ENCODE data around the gene RNF130. TPM values are rescaled to one million over a fixed set of nuclear protein-coding genes. Genes with fewer than 3 reads are reported as not detected.
"Not testable (repeated sequence)": the region's sequence is repeated elsewhere in the genome, so short reads cannot be mapped to it uniquely, and the experiment has no call there.

The RNF130 gene
- total RNA-seq, 2 experiments from 2014 or later, result 10.7 to 11.5 TPM

DNA sequence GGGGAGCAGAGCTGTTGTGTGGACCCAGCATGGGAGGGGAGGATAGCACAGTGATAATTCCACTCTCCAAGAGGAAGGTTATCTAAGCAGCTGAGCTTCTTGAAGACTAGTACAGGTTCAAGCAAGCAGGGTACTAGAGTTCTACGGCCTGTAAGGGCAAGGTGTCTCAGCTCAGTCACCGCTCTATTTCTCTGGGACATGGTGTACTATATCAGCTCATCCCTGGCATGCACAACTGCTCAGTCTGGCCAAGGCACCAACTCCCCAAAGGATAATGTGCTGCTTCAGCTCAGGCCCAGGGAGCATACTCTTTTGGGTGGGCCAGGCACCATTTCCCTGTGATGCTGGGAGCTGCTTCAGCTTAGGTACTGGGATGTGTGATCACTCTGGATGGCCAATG lies 69.8 kb downstream of the RNF130 start:
- no peak overlapping the region for H3K27ac Mint-ChIP-seq
- peaks cover under 1% of the 10 kb centered on the region for H3K9me3 Mint-ChIP-seq
- POLR2A ChIA-PET, result interaction anchor here (0.6 kb wide), 1 partner anchor 438 kb away, joined by 10 read pairs; no protein-coding TSS in a partner anchor

GRCh38 chr5:180001136-180001535 lies 70.4 kb downstream of the RNF130 start:
- DNase-seq, result no peak
- peaks cover 7% of the 10 kb centered on the region for H3K9me3 Mint-ChIP-seq
- H3K27me3 Mint-ChIP-seq, result peaks cover 2% of the 10 kb centered on the region
- H3K4me3 Mint-ChIP-seq, result no peak overlapping the region
- ATAC-seq (ENCODE audit: low read depth), result no peak
- H3K36me3 Mint-ChIP-seq, result peaks cover 2% of the 10 kb centered on the region
- H3K27ac Mint-ChIP-seq, result no peak overlapping the region
- peaks cover 4% of the 10 kb centered on the region for H3K4me1 Mint-ChIP-seq
- POLR2A ChIA-PET, result no interaction called here

More for the DNA sequence above, 69.8 kb downstream of the RNF130 start:
- Mint-ChIP-seq H3K4me1 (peaks cover 9% of the 10 kb centered on the region), H3K36me3 (peaks cover 2% of the 10 kb centered on the region), H3K4me3 (no peak overlapping the region), H3K27me3 (peaks cover 2% of the 10 kb centered on the region)
- DNase-seq, result no peak
- no peak for ATAC-seq (ENCODE audit: low read depth)

GRCh38 chr5:179998485-179998884 lies 73.1 kb downstream of the RNF130 start:
- ATAC-seq (ENCODE audit: low read depth), result no peak
- DNase-seq, result no peak
- H3K4me1 Mint-ChIP-seq, result no peaks in the 10 kb centered on the region
- H3K9me3 Mint-ChIP-seq, result peaks cover 12% of the 10 kb centered on the region
- no peak overlapping the region for H3K4me3 Mint-ChIP-seq
- POLR2A ChIA-PET, result no interaction called here
- H3K27ac Mint-ChIP-seq, result no peak overlapping the region
- peaks cover 2% of the 10 kb centered on the region for H3K27me3 Mint-ChIP-seq
- H3K36me3 Mint-ChIP-seq, result peaks cover 2% of the 10 kb centered on the region

- H3K4me3 Mint-ChIP-seq, result no peak overlapping the region
- no peak overlapping the region for H3K27ac Mint-ChIP-seq
- POLR2A ChIA-PET, result no interaction called here
- DNase-seq, result no peak
- ATAC-seq (ENCODE audit: low read depth), result no peak
- H3K27me3 Mint-ChIP-seq, result no peaks in the 10 kb centered on the region
- H3K36me3 Mint-ChIP-seq, result peaks cover 2% of the 10 kb centered on the region
- H3K4me1 Mint-ChIP-seq, result no peaks in the 10 kb centered on the region
- peaks cover 16% of the 10 kb centered on the region for H3K9me3 Mint-ChIP-seq
These were observed 76.8 kb downstream of the RNF130 start for GRCh38 chr5:179994583-179995323.

GRCh38 chr5:179992855-179993254 lies 78.7 kb downstream of the RNF130 start:
- H3K9me3 Mint-ChIP-seq, result peaks cover 16% of the 10 kb centered on the region
- POLR2A ChIA-PET; ATAC-seq (ENCODE audit: low read depth); H3K36me3 Mint-ChIP-seq; H3K27ac Mint-ChIP-seq; H3K4me1 Mint-ChIP-seq; DNase-seq; H3K27me3 Mint-ChIP-seq; H3K4me3 Mint-ChIP-seq: not testable (repeated sequence)

DNA sequence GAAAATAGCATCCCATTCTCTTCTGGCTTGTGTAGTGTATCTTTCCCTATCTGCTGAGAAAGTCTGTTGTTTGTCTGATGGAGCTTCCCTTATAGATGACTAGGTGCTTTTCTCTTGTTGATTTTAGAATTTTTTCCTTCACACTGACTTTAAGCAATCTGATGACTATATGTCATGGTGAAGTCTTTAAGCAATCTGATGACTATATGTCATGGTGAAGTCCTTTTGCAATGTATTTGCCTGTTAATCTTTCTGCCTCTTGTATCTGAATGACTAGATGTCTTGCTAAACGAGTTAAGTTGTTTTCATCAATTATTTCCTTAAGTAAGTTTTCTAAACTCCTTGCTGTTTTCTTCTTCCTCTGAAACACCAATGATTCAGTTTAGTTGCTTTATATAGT lies 80.5 kb downstream of the RNF130 start:
- Mint-ChIP-seq H3K36me3 (peaks cover 2% of the 10 kb centered on the region), H3K27ac (no peak overlapping the region), H3K4me3 (no peak overlapping the region), H3K9me3 (peaks cover 10% of the 10 kb centered on the region), H3K27me3 (no peaks in the 10 kb centered on the region), H3K4me1 (no peaks in the 10 kb centered on the region)
- POLR2A ChIA-PET, result no interaction called here
- ATAC-seq (ENCODE audit: low read depth), result no peak
- no peak for DNase-seq

- H3K4me1 Mint-ChIP-seq; H3K27ac Mint-ChIP-seq; ATAC-seq (ENCODE audit: low read depth); H3K9me3 Mint-ChIP-seq; H3K4me3 Mint-ChIP-seq; DNase-seq; H3K27me3 Mint-ChIP-seq; POLR2A ChIA-PET; H3K36me3 Mint-ChIP-seq: not testable (repeated sequence)
These were observed 81.0 kb downstream of the RNF130 start for GRCh38 chr5:179990525-179990924.

- POLR2A ChIA-PET, result no interaction called here
- Mint-ChIP-seq H3K27me3 (no peaks in the 10 kb centered on the region), H3K4me3 (no peak overlapping the region), H3K9me3 (peaks cover 1% of the 10 kb centered on the region), H3K36me3 (no peaks in the 10 kb centered on the region), H3K4me1 (no peaks in the 10 kb centered on the region), H3K27ac (no peak overlapping the region)
- ATAC-seq (ENCODE audit: low read depth) (no peak), DNase-seq (no peak)
These were observed 85.2 kb downstream of the RNF130 start for GRCh38 chr5:179986328-179986727.

DNA sequence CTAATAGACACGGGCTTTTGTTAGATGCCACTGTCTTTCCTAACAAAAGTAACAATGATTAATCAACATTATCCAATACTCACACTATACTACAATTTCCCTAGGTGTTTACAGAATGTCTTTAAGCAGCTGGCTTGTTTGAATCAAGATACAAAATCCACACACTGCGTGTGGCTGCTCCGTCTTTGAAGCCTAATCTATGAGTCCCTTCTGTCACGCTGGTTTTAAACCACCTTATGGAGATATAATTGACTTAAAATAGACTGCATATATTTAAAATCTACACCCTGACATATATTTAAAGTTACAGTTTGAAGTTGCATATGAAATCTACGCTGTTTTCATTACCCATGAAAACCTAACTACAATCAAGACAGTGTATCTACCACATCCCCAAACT lies 89.9 kb downstream of the RNF130 start:
- POLR2A ChIA-PET, result no interaction called here
- DNase-seq (no peak), ATAC-seq (ENCODE audit: low read depth) (no peak)
- Mint-ChIP-seq H3K9me3 (no peaks in the 10 kb centered on the region), H3K4me3 (no peak overlapping the region), H3K27ac (no peak overlapping the region), H3K4me1 (no peaks in the 10 kb centered on the region), H3K36me3 (no peaks in the 10 kb centered on the region), H3K27me3 (no peaks in the 10 kb centered on the region)

DNA sequence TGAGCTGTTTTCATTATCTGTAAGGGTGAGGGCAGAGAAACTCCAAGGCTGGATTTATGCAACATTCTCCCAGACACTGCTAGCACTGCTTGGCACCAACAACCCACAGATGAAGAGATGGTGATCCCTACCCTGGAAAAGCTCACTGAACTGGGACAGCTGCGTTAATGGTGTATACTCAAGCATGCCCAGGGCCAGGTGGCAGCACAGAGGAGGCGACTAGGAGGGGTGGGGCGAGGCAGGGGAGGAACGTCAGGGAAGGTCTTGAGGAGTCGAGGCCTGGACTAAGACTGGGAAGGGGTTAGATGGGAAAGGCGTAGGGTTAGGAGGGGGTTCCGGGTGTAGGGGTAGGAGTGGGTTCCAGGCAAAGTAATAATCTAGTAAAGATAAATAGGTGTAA lies 90.8 kb downstream of the RNF130 start:
- DNase-seq, result no peak
- Mint-ChIP-seq H3K4me3 (no peak overlapping the region), H3K27me3 (no peaks in the 10 kb centered on the region), H3K27ac (no peak overlapping the region), H3K4me1 (no peaks in the 10 kb centered on the region), H3K9me3 (no peaks in the 10 kb centered on the region), H3K36me3 (no peaks in the 10 kb centered on the region)
- no peak for ATAC-seq (ENCODE audit: low read depth)
- POLR2A ChIA-PET, result no interaction called here

- Mint-ChIP-seq H3K36me3 (no peaks in the 10 kb centered on the region), H3K27ac (no peak overlapping the region), H3K4me3 (no peak overlapping the region), H3K9me3 (no peaks in the 10 kb centered on the region), H3K4me1 (no peaks in the 10 kb centered on the region), H3K27me3 (no peaks in the 10 kb centered on the region)
- DNase-seq (no peak), ATAC-seq (ENCODE audit: low read depth) (no peak)
- POLR2A ChIA-PET, result no interaction called here
These were observed 92.8 kb downstream of the RNF130 start for GRCh38 chr5:179978792-179979191.

- Mint-ChIP-seq H3K4me1 (peaks cover 2% of the 10 kb centered on the region), H3K36me3 (no peaks in the 10 kb centered on the region), H3K9me3 (no peaks in the 10 kb centered on the region), H3K27ac (no peak overlapping the region), H3K4me3 (no peak overlapping the region), H3K27me3 (no peaks in the 10 kb centered on the region)
- DNase-seq, result no peak
- POLR2A ChIA-PET, result no interaction called here
- no peak for ATAC-seq (ENCODE audit: low read depth)
These were observed 95.8 kb downstream of the RNF130 start for GRCh38 chr5:179975713-179976134.

GRCh38 chr5:179974946-179975712 lies 96.4 kb downstream of the RNF130 start:
- Mint-ChIP-seq H3K36me3 (no peaks in the 10 kb centered on the region), H3K9me3 (no peaks in the 10 kb centered on the region), H3K4me3 (no peak overlapping the region), H3K27ac (no peak overlapping the region), H3K27me3 (no peaks in the 10 kb centered on the region), H3K4me1 (peaks cover 2% of the 10 kb centered on the region)
- POLR2A ChIA-PET, result no interaction called here
- ATAC-seq (ENCODE audit: low read depth), result peak; percentile 79
- DNase-seq, result peak; percentile 53

All from activated naive CD8-positive, alpha-beta T cell treated with anti-CD3 and anti-CD28 coated beads, Interleukin-2, amount 10 ng/mL, durations not matched to agents 7 days and 5 days (primary cell).